HUES48 (cell line): ENCODE results near the gene ZSCAN26.

Experiments
- H3K27ac ChIP-seq: one replicate; pipeline ENCODE4 v1.7.0; 2013; ENCODE audit warnings: low read depth, low read length, inconsistent platforms
- H3K27me3 ChIP-seq: 2 replicates; pipeline ENCODE4 v1.6.1; 2013; ENCODE audit warnings: mild to moderate bottlenecking, low read length; ENCODE audit not compliant: control insufficient read depth, insufficient read depth
- H3K36me3 ChIP-seq: 2 replicates; pipeline ENCODE4 v1.6.1; 2013; ENCODE audit warnings: low read length; ENCODE audit not compliant: control insufficient read depth, insufficient read depth
- H3K4me1 ChIP-seq: 2 replicates; pipeline ENCODE4 v1.6.1; 2013; ENCODE audit warnings: mild to moderate bottlenecking, low read length; ENCODE audit not compliant: control insufficient read depth, insufficient read depth
- H3K4me3 ChIP-seq: 2 replicates; pipeline ENCODE4 v1.5.1; 2013; ENCODE audit warnings: mild to moderate bottlenecking, low read depth, low read length
- H3K9ac ChIP-seq: 2 replicates; pipeline ENCODE4 v1.6.1; 2013; ENCODE audit warnings: mild to moderate bottlenecking, low read depth, low read length, moderate library complexity
- H3K9me3 ChIP-seq: 2 replicates; pipeline ENCODE4 v1.6.1; 2013; ENCODE audit warnings: low read length; ENCODE audit not compliant: control insufficient read depth, insufficient read depth

ZSCAN26 gene

DNA sequence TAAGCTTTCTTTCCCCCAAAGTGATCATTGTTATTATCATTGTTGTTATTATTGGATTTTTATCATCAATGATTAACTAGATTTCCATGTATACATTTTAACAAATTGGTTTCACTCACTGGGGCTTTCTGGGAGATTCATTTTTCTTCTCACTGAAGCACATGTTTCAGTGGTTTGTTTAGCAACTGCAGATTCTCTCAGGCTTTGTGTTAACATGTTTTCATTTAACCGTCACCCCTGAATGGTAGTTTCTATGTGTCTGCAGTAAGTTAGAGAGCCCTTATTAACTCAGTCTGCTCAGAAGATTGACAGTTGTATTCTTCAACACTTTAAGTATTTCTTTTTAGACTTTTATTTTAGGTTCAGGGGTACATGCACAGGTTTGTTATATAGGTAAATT lies 27.3 kb upstream of the ZSCAN26 start:
- no peak overlapping the region for H3K27ac ChIP-seq
- H3K27me3 ChIP-seq = no peaks in the 10 kb centered on the region
- H3K9me3 ChIP-seq = no peaks in the 10 kb centered on the region
- H3K9ac ChIP-seq = no peak overlapping the region
- H3K36me3 ChIP-seq = peaks cover 13% of the 10 kb centered on the region
- H3K4me3 ChIP-seq = no peak overlapping the region
- H3K4me1 ChIP-seq = no peaks in the 10 kb centered on the region

DNA sequence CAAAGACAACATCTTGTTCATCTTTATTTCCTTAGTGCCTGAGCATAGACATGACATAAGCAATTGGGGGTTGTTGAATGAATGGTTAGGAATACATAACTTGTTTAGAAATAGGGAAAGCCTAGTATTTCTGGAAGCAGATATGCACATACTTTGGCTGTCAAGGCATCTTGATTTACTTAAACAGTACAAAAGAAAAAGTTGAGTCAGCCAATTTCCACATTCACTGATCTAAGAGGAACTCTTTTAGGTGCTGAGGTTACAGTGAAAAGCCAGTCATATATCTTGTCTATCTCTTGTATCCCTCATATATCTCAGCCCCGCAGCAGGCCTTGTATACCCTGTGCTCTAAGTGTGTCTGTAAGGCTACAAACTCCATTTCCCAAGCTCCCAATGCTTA lies 26.5 kb upstream of the ZSCAN26 start:
- H3K27me3 ChIP-seq = no peaks in the 10 kb centered on the region
- peaks cover 18% of the 10 kb centered on the region for H3K36me3 ChIP-seq
- no peak overlapping the region for H3K9ac ChIP-seq
- H3K4me3 ChIP-seq = no peak overlapping the region
- no peaks in the 10 kb centered on the region for H3K9me3 ChIP-seq
- H3K4me1 ChIP-seq = no peaks in the 10 kb centered on the region
- H3K27ac ChIP-seq = no peak overlapping the region

DNA sequence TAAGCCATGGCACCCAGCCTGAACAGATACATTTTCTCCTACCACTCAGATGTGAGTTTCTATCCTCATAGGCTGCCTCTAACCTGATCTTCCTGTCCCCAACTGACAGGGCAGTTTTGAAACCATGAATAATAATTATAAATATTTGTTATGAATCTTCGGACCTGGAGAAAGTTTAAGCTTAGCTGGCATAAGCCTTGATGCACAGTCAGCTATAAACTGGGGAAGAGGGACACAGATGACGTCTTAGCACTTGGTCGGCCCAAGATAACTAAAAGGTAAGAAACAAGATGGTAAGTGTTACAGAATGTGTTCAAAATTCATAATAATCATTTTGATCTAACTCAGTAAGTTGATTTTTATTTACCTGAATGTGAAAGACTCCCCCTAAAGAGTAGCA lies 23.0 kb upstream of the ZSCAN26 start:
- no peaks in the 10 kb centered on the region for H3K9me3 ChIP-seq
- no peaks in the 10 kb centered on the region for H3K4me1 ChIP-seq
- H3K9ac ChIP-seq = no peak overlapping the region
- no peak overlapping the region for H3K27ac ChIP-seq
- H3K4me3 ChIP-seq = no peak overlapping the region
- H3K27me3 ChIP-seq = no peaks in the 10 kb centered on the region
- peaks cover 52% of the 10 kb centered on the region for H3K36me3 ChIP-seq

DNA sequence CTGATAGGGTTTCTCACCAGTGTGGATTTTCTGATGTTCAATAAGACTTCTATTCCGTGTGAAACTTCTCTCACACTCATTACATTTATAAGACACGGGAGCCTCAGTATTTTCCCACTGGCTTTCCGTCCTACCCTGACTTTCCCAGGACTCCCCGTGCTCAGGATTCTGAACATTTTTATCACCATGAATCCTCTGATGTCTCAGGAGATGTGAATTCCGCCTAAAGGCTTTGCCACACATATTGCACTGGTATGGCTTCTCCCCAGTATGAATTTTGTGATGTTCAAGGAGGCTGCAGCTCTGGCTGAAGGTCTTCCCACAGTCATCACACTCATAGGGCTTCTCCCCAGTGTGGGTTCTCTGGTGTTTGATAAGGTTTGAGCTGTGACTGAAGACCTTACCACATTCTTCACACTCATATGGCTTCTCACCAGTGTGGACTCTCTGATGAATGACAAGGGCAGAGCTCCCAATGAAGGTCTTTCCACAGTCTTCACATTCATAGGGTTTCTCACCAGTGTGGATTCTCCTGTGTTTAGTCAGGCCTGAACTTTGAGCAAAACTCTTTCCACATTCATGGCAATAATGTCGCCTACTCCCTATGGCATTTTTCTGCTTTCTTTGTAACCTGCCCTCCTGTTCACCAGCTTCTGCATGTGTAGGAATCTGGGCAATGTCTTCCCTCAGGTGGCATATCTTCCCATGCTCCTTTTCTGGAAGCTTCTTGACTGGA lies 21.6 kb upstream of the ZSCAN26 start:
- Histone ChIP-seq H3K36me3 (peaks cover 57% of the 10 kb centered on the region), H3K4me3 (no peak overlapping the region)

DNA sequence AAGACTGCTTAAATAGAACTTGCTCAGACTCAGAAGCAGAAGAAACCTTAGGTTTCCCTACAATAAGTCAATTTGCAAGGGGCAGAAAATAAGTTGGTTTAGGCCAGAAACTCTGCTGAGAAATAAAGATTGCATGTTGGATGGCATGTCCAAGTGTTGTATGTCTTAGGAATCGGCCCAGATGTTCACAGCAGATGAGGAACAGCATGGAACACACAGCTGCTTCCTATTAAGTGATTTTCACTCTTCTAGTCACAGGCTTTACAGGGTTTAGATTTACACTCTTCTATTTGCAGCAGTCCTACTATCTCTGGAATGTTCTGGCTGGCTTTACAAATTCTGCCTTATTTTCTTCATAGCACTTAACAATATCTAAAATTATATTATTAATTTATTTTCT lies 18.0 kb upstream of the ZSCAN26 start:
- Histone ChIP-seq H3K27me3 (no peaks in the 10 kb centered on the region), H3K27ac (no peak overlapping the region), H3K36me3 (peaks cover 55% of the 10 kb centered on the region)

More for the DNA sequence above, 21.6 kb upstream of the ZSCAN26 start:
- no peaks in the 10 kb centered on the region for H3K9me3 ChIP-seq
- no peaks in the 10 kb centered on the region for H3K4me1 ChIP-seq
- no peak overlapping the region for H3K27ac ChIP-seq
- no peaks in the 10 kb centered on the region for H3K27me3 ChIP-seq
- no peak overlapping the region for H3K9ac ChIP-seq

DNA sequence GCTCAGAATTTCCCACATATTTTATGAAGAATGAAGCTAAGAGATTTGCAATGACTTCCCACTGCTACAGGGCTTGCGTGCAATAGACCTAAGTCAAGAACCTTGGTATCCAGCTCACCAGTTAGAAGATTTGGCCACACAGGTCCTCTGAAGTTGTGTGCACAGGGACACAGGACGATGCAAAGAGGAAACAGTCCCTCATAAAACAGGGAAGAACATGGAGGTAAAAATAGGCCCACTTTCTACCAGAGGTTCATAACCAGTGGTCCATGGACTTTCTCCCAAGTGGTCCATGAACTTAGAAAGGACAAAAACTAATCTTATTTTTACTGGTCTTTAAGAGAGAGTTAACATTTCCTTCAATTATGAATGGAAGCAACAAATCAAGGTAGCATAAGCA lies 16.2 kb upstream of the ZSCAN26 start:
- peaks cover 14% of the 10 kb centered on the region for H3K4me1 ChIP-seq
- no peak overlapping the region for H3K9ac ChIP-seq
- H3K27me3 ChIP-seq = no peaks in the 10 kb centered on the region
- peaks cover 37% of the 10 kb centered on the region for H3K36me3 ChIP-seq
- no peaks in the 10 kb centered on the region for H3K9me3 ChIP-seq
- H3K4me3 ChIP-seq = peak overlapping the region; percentile 84
- no peak overlapping the region for H3K27ac ChIP-seq

More for the DNA sequence above, 18.0 kb upstream of the ZSCAN26 start:
- Histone ChIP-seq H3K4me3 (no peak overlapping the region), H3K9me3 (no peaks in the 10 kb centered on the region), H3K9ac (no peak overlapping the region), H3K4me1 (peaks cover 14% of the 10 kb centered on the region)

DNA sequence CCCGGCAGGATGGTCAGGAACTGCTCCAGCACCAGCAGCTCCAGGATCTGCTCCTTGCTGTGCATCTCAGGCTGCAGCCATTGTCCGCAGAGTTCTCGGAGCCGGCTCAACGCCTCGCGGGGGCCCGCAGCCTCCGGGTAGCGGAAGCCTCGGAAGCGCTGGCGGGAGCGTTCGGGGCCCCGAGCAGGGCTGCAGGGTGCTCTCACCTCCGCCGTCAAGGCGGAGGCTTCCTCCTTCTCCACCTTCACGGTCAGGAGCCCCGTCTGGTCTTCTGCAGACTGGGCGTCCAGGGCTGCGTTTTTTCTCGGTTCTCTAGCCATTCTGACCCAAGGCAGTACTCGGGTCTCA lies 15.3 kb upstream of the ZSCAN26 start:
- peak overlapping the region; percentile 84 for H3K4me3 ChIP-seq
- peaks cover 14% of the 10 kb centered on the region for H3K4me1 ChIP-seq
- H3K36me3 ChIP-seq = peaks cover 28% of the 10 kb centered on the region
- no peaks in the 10 kb centered on the region for H3K9me3 ChIP-seq
- H3K27me3 ChIP-seq = no peaks in the 10 kb centered on the region
- H3K9ac ChIP-seq = peak overlapping the region; percentile 21
- H3K27ac ChIP-seq = peak overlapping the region; percentile 48

DNA sequence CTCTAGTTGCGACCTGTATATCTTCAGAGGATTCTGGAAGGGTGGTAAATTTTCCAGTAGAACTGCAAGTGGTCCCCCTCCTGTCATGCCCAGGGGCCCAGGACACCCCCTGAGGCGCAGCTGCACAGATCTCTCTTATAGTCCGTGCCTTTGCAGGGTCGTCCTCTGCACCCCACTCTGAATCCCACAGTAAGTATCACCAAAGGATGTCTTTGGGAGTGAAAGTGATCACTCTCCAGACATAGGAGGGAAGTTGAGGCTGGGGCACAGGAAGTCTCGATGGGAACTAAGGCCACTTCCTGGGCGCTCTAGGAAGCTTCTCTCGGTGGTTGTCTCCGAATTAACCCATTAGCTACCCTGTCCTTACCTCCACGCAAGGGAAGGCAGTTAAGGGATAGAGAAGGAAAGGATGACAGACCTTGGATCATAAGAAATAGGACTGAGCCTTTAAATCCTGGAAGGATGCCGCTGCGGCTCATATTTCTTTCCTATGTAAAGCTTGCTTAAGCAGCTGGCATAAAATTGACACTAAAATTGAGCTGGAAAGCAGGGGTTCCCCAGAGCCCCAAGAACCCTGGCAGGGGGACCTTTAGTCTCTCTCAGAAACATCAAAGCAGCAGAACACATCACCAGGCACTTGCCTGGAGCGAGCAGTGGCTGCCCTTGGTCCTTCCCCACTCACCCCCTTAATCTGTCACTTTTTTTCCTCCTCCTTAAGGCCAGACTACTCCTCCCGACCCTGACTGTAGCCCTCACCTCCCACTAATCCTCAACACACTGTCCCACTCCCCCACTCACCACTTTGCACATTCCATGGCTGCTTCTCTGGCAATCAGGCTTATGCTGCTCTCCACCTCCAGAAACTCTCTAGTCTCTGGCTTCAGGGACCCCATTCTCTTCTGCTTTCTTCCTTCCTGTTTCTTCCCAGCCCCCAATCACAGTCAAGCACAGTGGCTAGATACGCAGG lies 14.7 kb upstream of the ZSCAN26 start, which contains the start of gene ZKSCAN4:
Gene ZKSCAN4, minus strand, starts transcription at position 261 of the 967 bp plus-strand sequence. CDS start 289 bp downstream, outside the sequence.
- peaks cover 14% of the 10 kb centered on the region for H3K4me1 ChIP-seq
- H3K27me3 ChIP-seq = no peaks in the 10 kb centered on the region
- peak within 1 kb of the TSS; percentile 21 for H3K9ac ChIP-seq
- H3K4me3 ChIP-seq = peak within 1 kb of the TSS; percentile 84
- H3K9me3 ChIP-seq = no peaks in the 10 kb centered on the region
- H3K27ac ChIP-seq = peak within 1 kb of the TSS; percentile 48
- peaks cover 21% of the 10 kb centered on the region for H3K36me3 ChIP-seq

DNA sequence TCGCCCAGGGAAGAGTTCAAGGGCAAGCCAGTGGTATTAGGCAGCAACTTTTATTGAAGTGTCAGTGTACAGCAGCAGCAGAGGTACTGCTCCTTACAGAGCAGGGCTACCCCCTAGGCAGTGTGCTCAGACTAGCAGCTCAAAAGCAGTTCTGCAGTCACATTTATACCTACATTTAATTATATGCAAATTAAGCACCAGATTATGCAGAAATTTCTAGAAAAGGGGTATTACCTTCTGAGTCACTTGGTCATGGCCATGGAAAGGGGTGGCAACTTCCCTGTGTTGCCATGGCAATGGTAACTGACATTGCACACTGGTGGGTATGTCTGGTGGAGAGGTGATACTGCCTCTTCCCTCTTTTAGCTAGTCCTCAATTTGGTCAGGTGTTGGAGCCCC lies 12.8 kb upstream of the ZSCAN26 start:
- no peak overlapping the region for H3K9ac ChIP-seq
- no peak overlapping the region for H3K4me3 ChIP-seq
- H3K36me3 ChIP-seq = peaks cover 4% of the 10 kb centered on the region; the same call in 1 of the 2 replicates
- peaks cover 14% of the 10 kb centered on the region for H3K4me1 ChIP-seq
- no peaks in the 10 kb centered on the region for H3K9me3 ChIP-seq
- no peaks in the 10 kb centered on the region for H3K27me3 ChIP-seq
- no peak overlapping the region for H3K27ac ChIP-seq

DNA sequence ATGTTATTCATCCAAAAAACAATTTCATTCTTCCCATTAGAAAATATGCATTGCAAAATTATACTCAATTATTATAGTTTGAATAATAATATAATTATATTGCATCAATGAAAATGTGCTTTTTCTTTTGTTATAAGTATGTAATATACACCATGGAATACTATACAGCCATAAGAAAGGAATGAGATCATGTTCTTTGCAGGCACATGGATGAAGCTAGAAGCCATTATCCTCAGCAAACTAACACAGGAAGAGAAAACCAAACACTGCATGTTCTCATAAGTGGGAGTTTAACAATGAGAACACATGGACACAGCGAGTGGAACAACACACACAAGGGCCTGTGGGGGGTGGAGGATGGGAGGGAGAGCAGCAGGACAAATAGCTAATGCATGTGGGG lies 9.9 kb upstream of the ZSCAN26 start:
- no peak overlapping the region for H3K9ac ChIP-seq
- H3K27me3 ChIP-seq = no peaks in the 10 kb centered on the region
- H3K4me1 ChIP-seq = peaks cover 9% of the 10 kb centered on the region
- no peaks in the 10 kb centered on the region for H3K36me3 ChIP-seq
- no peaks in the 10 kb centered on the region for H3K9me3 ChIP-seq
- H3K4me3 ChIP-seq = no peak overlapping the region
- H3K27ac ChIP-seq = no peak overlapping the region
